GM12878 (cell line): Measurements from ENCODE around the gene GRIK4.

Experiments
- CHD2 ChIP-seq: IDR thresholded peaks from 2 replicates; pipeline ENCODE4 v1.6.1; 2011; ENCODE audit warnings: low read depth, low read length, improper control_type of control experiment, borderline replicate concordance
- EZH2 ChIP-seq: IDR thresholded peaks from 2 replicates; pipeline ENCODE4 v1.6.1; 2012; ENCODE audit warnings: low read depth, mild to moderate bottlenecking, control low read depth, inconsistent platforms, low read length, borderline replicate concordance; ENCODE audit not compliant: control insufficient read depth
- NFXL1 ChIP-seq: fragments of 450-650 bp; IDR thresholded peaks from 2 replicates; pipeline ENCODE4 v1.6.1; 2017; ENCODE audit warnings: antibody characterized with exemption, mild to moderate bottlenecking, borderline replicate concordance
- POLR2A ChIP-seq: IDR thresholded peaks from 2 replicates; pipeline ENCODE4 v1.6.1; 2011; ENCODE audit warnings: low read depth, mild to moderate bottlenecking, low read length
- YBX1 ChIP-seq: fragments of 450-650 bp; IDR thresholded peaks from 2 replicates; pipeline ENCODE4 v1.6.1; 2016; ENCODE audit warnings: antibody characterized with exemption
- YY1 ChIP-seq: IDR thresholded peaks from 2 replicates; pipeline ENCODE4 v1.6.1; 2011; ENCODE audit warnings: low read depth, mild to moderate bottlenecking, low read length
- ZBTB33 ChIP-seq: fragments of 450-650 bp; IDR thresholded peaks from 2 replicates; pipeline ENCODE4 v1.6.1; 2017; ENCODE audit warnings: mild to moderate bottlenecking
- TF ChIP-seq, protein P1 (sequence below), 3 experiments: IDR thresholded peaks in 2 of 3; conservative IDR thresholded peaks in 1 of 3; 2 replicates each; pipeline ENCODE4 v1.5.1; 2011; ENCODE audit warnings: low read depth in 3 of 3, low read length in 3 of 3, mild to moderate bottlenecking in 3 of 3, control low read depth in 2 of 3, moderate library complexity in 2 of 3, inconsistent platforms in 1 of 3, mixed read lengths in 1 of 3; ENCODE audit not compliant: control insufficient read depth in 2 of 3, insufficient read depth in 1 of 3; ENCODE audit errors: extremely low read depth in 1 of 3
- TF ChIP-seq, protein P2 (sequence below): fragments of 150-350 bp; IDR thresholded peaks from 2 replicates; pipeline ENCODE4 v1.6.1; 2016; ENCODE audit warnings: low read depth, low read length

DNA sequence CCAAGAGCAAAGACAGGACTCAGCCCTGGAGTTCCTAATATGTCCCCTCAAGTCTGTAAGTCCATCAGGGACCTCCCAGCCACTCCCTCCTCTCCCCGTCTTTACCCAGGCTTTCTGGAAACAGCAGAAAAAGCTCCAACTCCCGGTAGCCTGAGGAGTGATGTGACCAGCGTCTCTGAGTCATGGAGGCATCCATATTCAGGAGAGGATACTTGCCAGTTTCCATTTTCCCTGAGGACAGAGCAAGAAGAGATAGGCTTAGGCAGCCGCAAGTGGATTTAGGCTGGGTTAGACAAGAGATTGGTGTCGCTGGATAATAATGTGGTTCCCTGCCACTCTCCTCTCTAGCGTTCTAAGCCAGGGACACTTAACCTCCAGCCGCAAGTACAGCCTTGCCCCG is 206.6 kb downstream of the GRIK4 start:
- TF ChIP-seq EZH2 (no peak), CHD2 (no peak), YY1 (no peak), NFXL1 (no peak), YBX1 (no peak), ZBTB33 (no peak), POLR2A (no peak)
- TF ChIP-seq, protein P1, sequence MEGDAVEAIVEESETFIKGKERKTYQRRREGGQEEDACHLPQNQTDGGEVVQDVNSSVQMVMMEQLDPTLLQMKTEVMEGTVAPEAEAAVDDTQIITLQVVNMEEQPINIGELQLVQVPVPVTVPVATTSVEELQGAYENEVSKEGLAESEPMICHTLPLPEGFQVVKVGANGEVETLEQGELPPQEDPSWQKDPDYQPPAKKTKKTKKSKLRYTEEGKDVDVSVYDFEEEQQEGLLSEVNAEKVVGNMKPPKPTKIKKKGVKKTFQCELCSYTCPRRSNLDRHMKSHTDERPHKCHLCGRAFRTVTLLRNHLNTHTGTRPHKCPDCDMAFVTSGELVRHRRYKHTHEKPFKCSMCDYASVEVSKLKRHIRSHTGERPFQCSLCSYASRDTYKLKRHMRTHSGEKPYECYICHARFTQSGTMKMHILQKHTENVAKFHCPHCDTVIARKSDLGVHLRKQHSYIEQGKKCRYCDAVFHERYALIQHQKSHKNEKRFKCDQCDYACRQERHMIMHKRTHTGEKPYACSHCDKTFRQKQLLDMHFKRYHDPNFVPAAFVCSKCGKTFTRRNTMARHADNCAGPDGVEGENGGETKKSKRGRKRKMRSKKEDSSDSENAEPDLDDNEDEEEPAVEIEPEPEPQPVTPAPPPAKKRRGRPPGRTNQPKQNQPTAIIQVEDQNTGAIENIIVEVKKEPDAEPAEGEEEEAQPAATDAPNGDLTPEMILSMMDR (IDR thresholded peaks at IDR 0.05 in 2 of 3, conservative IDR thresholded peaks at IDR 0.05 in 1 of 3; ENCODE audit: control insufficient read depth in 2 of 3, extremely low read depth in 1 of 3, insufficient read depth in 1 of 3, low read depth in 3 of 3, low read length in 3 of 3), result no peak
- TF ChIP-seq, protein P2, sequence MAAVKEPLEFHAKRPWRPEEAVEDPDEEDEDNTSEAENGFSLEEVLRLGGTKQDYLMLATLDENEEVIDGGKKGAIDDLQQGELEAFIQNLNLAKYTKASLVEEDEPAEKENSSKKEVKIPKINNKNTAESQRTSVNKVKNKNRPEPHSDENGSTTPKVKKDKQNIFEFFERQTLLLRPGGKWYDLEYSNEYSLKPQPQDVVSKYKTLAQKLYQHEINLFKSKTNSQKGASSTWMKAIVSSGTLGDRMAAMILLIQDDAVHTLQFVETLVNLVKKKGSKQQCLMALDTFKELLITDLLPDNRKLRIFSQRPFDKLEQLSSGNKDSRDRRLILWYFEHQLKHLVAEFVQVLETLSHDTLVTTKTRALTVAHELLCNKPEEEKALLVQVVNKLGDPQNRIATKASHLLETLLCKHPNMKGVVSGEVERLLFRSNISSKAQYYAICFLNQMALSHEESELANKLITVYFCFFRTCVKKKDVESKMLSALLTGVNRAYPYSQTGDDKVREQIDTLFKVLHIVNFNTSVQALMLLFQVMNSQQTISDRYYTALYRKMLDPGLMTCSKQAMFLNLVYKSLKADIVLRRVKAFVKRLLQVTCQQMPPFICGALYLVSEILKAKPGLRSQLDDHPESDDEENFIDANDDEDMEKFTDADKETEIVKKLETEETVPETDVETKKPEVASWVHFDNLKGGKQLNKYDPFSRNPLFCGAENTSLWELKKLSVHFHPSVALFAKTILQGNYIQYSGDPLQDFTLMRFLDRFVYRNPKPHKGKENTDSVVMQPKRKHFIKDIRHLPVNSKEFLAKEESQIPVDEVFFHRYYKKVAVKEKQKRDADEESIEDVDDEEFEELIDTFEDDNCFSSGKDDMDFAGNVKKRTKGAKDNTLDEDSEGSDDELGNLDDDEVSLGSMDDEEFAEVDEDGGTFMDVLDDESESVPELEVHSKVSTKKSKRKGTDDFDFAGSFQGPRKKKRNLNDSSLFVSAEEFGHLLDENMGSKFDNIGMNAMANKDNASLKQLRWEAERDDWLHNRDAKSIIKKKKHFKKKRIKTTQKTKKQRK, result no peak
